Measurements from ENCODE around the gene EPN2.

The EPN2 gene

GRCh38 chr17:19341641-19342610 is 104.8 kb downstream of the EPN2 start:
- Mint-ChIP-seq H3K9me3 (no peaks in the 10 kb centered on the region), H3K36me3 (ENCODE audit: insufficient read depth) (no peaks in the 10 kb centered on the region), H3K27me3 (peaks cover 19 to 31% of the 10 kb centered on the region in 2 donors), H3K4me1 (ENCODE audit: low read depth in 2 of 2) (peaks cover 0 to 2% of the 10 kb centered on the region in 2 donors), H3K27ac (no peak overlapping the region), H3K4me3 (no peak overlapping the region)
- ATAC-seq (replicated peaks) (no peak), DNase-seq (no peak)

- Mint-ChIP-seq H3K4me3 (no peak overlapping the region), H3K36me3 (ENCODE audit: insufficient read depth) (no peaks in the 10 kb centered on the region), H3K9me3 (no peaks in the 10 kb centered on the region), H3K27ac (no peak overlapping the region), H3K27me3 (peaks cover 19 to 26% of the 10 kb centered on the region in 2 donors), H3K4me1 (ENCODE audit: low read depth in 2 of 2) (no peaks in the 10 kb centered on the region)
- ATAC-seq (replicated peaks): no peak
- DNase-seq: no peak
These were observed 105.6 kb downstream of the EPN2 start for GRCh38 chr17:19342611-19343255.

GRCh38 chr17:19343256-19343630 is 106.1 kb downstream of the EPN2 start:
- no peak for DNase-seq
- peaks cover 19 to 26% of the 10 kb centered on the region in 2 donors for H3K27me3 Mint-ChIP-seq
- no peaks in the 10 kb centered on the region for H3K36me3 Mint-ChIP-seq (ENCODE audit: insufficient read depth)
- no peak overlapping the region for H3K27ac Mint-ChIP-seq
- H3K4me3 Mint-ChIP-seq: no peak overlapping the region
- H3K9me3 Mint-ChIP-seq: no peaks in the 10 kb centered on the region
- ATAC-seq (replicated peaks): no peak
- no peaks in the 10 kb centered on the region for H3K4me1 Mint-ChIP-seq (ENCODE audit: low read depth in 2 of 2)

- Mint-ChIP-seq H3K36me3 (ENCODE audit: insufficient read depth) (no peaks in the 10 kb centered on the region), H3K4me3 (no peak overlapping the region), H3K27me3 (peaks cover 19 to 26% of the 10 kb centered on the region in 2 donors), H3K27ac (no peak overlapping the region), H3K9me3 (no peaks in the 10 kb centered on the region), H3K4me1 (ENCODE audit: low read depth in 2 of 2) (no peaks in the 10 kb centered on the region)
- no peak for ATAC-seq (replicated peaks)
- no peak for DNase-seq
These were observed 106.5 kb downstream of the EPN2 start for GRCh38 chr17:19343671-19344151.

- no peak for DNase-seq
- no peak overlapping the region for H3K27ac Mint-ChIP-seq
- no peaks in the 10 kb centered on the region for H3K9me3 Mint-ChIP-seq
- no peak overlapping the region for H3K4me3 Mint-ChIP-seq
- no peak for ATAC-seq (replicated peaks)
- peaks cover 15 to 21% of the 10 kb centered on the region in 2 donors for H3K27me3 Mint-ChIP-seq
- no peaks in the 10 kb centered on the region for H3K36me3 Mint-ChIP-seq (ENCODE audit: insufficient read depth)
- H3K4me1 Mint-ChIP-seq (ENCODE audit: low read depth in 2 of 2): no peaks in the 10 kb centered on the region
These were observed 107.3 kb downstream of the EPN2 start for GRCh38 chr17:19344311-19345066.

- Mint-ChIP-seq H3K36me3 (ENCODE audit: insufficient read depth) (no peaks in the 10 kb centered on the region), H3K27me3 (peaks cover 13 to 19% of the 10 kb centered on the region in 2 donors), H3K4me1 (ENCODE audit: low read depth in 2 of 2) (no peaks in the 10 kb centered on the region), H3K27ac (no peak overlapping the region), H3K4me3 (no peak overlapping the region), H3K9me3 (no peaks in the 10 kb centered on the region)
- no peak for ATAC-seq (replicated peaks)
- no peak for DNase-seq
These were observed 107.9 kb downstream of the EPN2 start for GRCh38 chr17:19345067-19345460.

- ATAC-seq (replicated peaks): no peak
- no peak for DNase-seq
- H3K4me3 Mint-ChIP-seq: no peak overlapping the region
- no peaks in the 10 kb centered on the region for H3K4me1 Mint-ChIP-seq (ENCODE audit: low read depth in 2 of 2)
- no peaks in the 10 kb centered on the region for H3K36me3 Mint-ChIP-seq (ENCODE audit: insufficient read depth)
- no peak overlapping the region for H3K27ac Mint-ChIP-seq
- H3K27me3 Mint-ChIP-seq: peaks cover 13 to 19% of the 10 kb centered on the region in 2 donors
- no peaks in the 10 kb centered on the region for H3K9me3 Mint-ChIP-seq
These were observed 108.6 kb downstream of the EPN2 start for GRCh38 chr17:19345486-19346350.

- no peak overlapping the region for H3K27ac Mint-ChIP-seq
- DNase-seq (no peak), ATAC-seq (replicated peaks) (no peak)
- H3K9me3 Mint-ChIP-seq: no peaks in the 10 kb centered on the region
- H3K27me3 Mint-ChIP-seq: peaks cover 6 to 10% of the 10 kb centered on the region in 2 donors
- no peak overlapping the region for H3K4me3 Mint-ChIP-seq
- H3K4me1 Mint-ChIP-seq (ENCODE audit: low read depth in 2 of 2): no peaks in the 10 kb centered on the region
- H3K36me3 Mint-ChIP-seq (ENCODE audit: insufficient read depth): no peaks in the 10 kb centered on the region
These were observed 109.4 kb downstream of the EPN2 start for GRCh38 chr17:19346351-19347255.

- Mint-ChIP-seq H3K27me3 (peaks cover 0 to under 1% of the 10 kb centered on the region in 2 donors), H3K4me1 (ENCODE audit: low read depth in 2 of 2) (no peaks in the 10 kb centered on the region), H3K9me3 (no peaks in the 10 kb centered on the region), H3K36me3 (ENCODE audit: insufficient read depth) (peaks cover 4% of the 10 kb centered on the region), H3K4me3 (no peak overlapping the region), H3K27ac (no peak overlapping the region)
- ATAC-seq (replicated peaks): no peak
- DNase-seq: no peak
These were observed 110.3 kb downstream of the EPN2 start for GRCh38 chr17:19347323-19348080.

GRCh38 chr17:19348081-19348650 is 111.0 kb downstream of the EPN2 start:
- Mint-ChIP-seq H3K27ac (no peak overlapping the region), H3K4me1 (ENCODE audit: low read depth in 2 of 2) (no peaks in the 10 kb centered on the region), H3K27me3 (no peaks in the 10 kb centered on the region), H3K9me3 (no peaks in the 10 kb centered on the region), H3K36me3 (ENCODE audit: insufficient read depth) (peaks cover 4% of the 10 kb centered on the region), H3K4me3 (no peak overlapping the region)
- ATAC-seq (replicated peaks) (no peak), DNase-seq (no peak)

GRCh38 chr17:19348806-19349205 is 111.6 kb downstream of the EPN2 start:
- ATAC-seq (replicated peaks): no peak
- H3K27me3 Mint-ChIP-seq: peaks cover 0 to under 1% of the 10 kb centered on the region in 2 donors
- peaks cover 4% of the 10 kb centered on the region for H3K36me3 Mint-ChIP-seq (ENCODE audit: insufficient read depth)
- H3K9me3 Mint-ChIP-seq: no peaks in the 10 kb centered on the region
- H3K4me3 Mint-ChIP-seq: no peak overlapping the region
- H3K4me1 Mint-ChIP-seq (ENCODE audit: low read depth in 2 of 2): no peaks in the 10 kb centered on the region
- no peak overlapping the region for H3K27ac Mint-ChIP-seq
- DNase-seq: no peak

All from effector memory CD8-positive, alpha-beta T cell (primary cell).